Measurements from ENCODE around the gene WDR12. TPM values are rescaled to one million over a fixed set of nuclear protein-coding genes. Genes with fewer than 3 reads are reported as not detected.

Gene WDR12
- polyA plus RNA-seq, 1 of the 3 experiments (the other 2 are of a cell fraction), result 21.2 TPM

- H3K4me2 ChIP-seq, result no peak overlapping the region
- no peaks in the 10 kb centered on the region for H3K79me2 ChIP-seq (ENCODE audit: insufficient read depth)
- no peaks in the 10 kb centered on the region for H3K36me3 ChIP-seq (replicated peaks in 1 of 2; ENCODE audit: control insufficient read depth in 1 of 2, insufficient read depth in 2 of 2, low read length in 1 of 2)
- peaks cover 0 to 5% of the 10 kb centered on the region in 2 experiments; a peak in 2 of 4 replicates for H3K4me1 ChIP-seq (ENCODE audit: control insufficient read depth in 1 of 2, insufficient read depth in 2 of 2, low read depth in 1 of 2, low read length in 1 of 2)
- H3F3A ChIP-seq (replicated peaks; ENCODE audit: insufficient read depth), result no peaks in the 10 kb centered on the region
- no peak overlapping the region for H3K9ac ChIP-seq
- 0 out of 2 replicates have a peak, but pooled peaks cover 6% of the 10 kb centered on the region for H3K9me3 ChIP-seq
- H4K20me1 ChIP-seq (ENCODE audit: insufficient read depth), result no peaks in the 10 kb centered on the region
- H3K27ac ChIP-seq (ENCODE audit: low read depth in 2 of 2, low read length in 1 of 2), result no peak overlapping the region
- no peak for DNase-seq
- H3K4me3 ChIP-seq (ENCODE audit: low read depth in 2 of 2, low read length in 1 of 2), result no peak overlapping the region
- no peaks in the 10 kb centered on the region for H3K9me2 ChIP-seq
- CTCF ChIA-PET, result interaction anchor here (0.6 kb wide), 1 partner anchor 309 kb away, joined by 3 read pairs; no protein-coding TSS in a partner anchor
- POLR2A ChIA-PET, result no interaction called here
- no peaks in the 10 kb centered on the region for H3K27me3 ChIP-seq (ENCODE audit: insufficient read depth)
- no peak for TF ChIP-seq POLR2AphosphoS5 (IDR thresholded peaks at IDR 0.05; ENCODE audit: low read depth, low read length)
- TF ChIP-seq FOSL2 (IDR thresholded peaks at IDR 0.05; ENCODE audit: borderline replicate concordance, low read depth), result no peak
- TF ChIP-seq ELF1 (IDR thresholded peaks at IDR 0.05), result no peak
- no peak for TF ChIP-seq RCOR1 (IDR thresholded peaks at IDR 0.05; ENCODE audit: low read length)
- TF ChIP-seq CHD2 (IDR thresholded peaks at IDR 0.05; ENCODE audit: low read length, partially characterized antibody), result no peak
- TF ChIP-seq RXRA (IDR thresholded peaks at IDR 0.05; ENCODE audit: borderline replicate concordance, low read depth), result no peak
- no peak for TF ChIP-seq SMC3 (IDR thresholded peaks at IDR 0.05; ENCODE audit: low read depth, low read length)
- TF ChIP-seq PBX3 (IDR thresholded peaks at IDR 0.05), result no peak
- no peak for TF ChIP-seq REST (IDR thresholded peaks at IDR 0.05; ENCODE audit: low read depth, low read length)
- TF ChIP-seq TEAD4 (IDR thresholded peaks at IDR 0.05; ENCODE audit: borderline replicate concordance, insufficient read depth), result no peak
- TF ChIP-seq MAX (IDR thresholded peaks at IDR 0.05; ENCODE audit: low read depth), result no peak
- TF ChIP-seq FOXJ3 (CRISPR knock-in tag; IDR thresholded peaks at IDR 0.05), result no peak
- no peak for TF ChIP-seq NFIC (IDR thresholded peaks at IDR 0.05; ENCODE audit: borderline replicate concordance)
- no peak for TF ChIP-seq JUND (IDR thresholded peaks at IDR 0.05)
- TF ChIP-seq IRF3 (IDR thresholded peaks at IDR 0.05; ENCODE audit: low read depth, low read length), result no peak
- no peak for TF ChIP-seq MEF2A (IDR thresholded peaks at IDR 0.05; ENCODE audit: borderline replicate concordance, low read depth)
- no peak overlapping the region for H2AFZ ChIP-seq (ENCODE audit: low read depth)
Measured at GRCh38 chr2:202842690-202843089, 68.8 kb downstream of the WDR12 start.
